NCI-H1694 treated with DMSO at 0.1 percent for 48 hours (cell line): ENCODE measurements around the gene SCARB1.

Experiments
- DNase-seq: peaks from one replicate; lab custom pipeline; 2025; lab: John Stamatoyannopoulos, UW

SCARB1 gene

DNA sequence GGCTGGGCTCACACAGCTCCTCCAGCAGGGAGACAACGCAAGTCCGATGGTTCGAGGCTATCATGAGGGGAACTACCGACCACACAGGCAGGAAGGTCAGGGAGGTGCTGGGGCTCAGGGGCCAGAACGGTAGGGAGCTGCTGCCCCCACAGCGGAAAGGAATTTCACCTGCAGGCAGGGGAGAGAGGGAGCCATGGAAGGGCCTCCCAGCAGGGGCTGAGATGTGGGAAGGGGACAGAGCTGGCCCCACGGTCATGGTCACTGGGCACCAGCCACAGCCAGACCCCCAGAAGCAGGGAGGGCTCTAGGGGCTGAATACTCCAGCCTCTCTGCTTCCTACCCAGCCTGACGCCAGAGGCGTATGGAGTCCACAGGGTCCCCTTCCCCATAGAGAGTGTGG is 103.1 kb downstream of the SCARB1 start:
- no peak for DNase-seq

DNA sequence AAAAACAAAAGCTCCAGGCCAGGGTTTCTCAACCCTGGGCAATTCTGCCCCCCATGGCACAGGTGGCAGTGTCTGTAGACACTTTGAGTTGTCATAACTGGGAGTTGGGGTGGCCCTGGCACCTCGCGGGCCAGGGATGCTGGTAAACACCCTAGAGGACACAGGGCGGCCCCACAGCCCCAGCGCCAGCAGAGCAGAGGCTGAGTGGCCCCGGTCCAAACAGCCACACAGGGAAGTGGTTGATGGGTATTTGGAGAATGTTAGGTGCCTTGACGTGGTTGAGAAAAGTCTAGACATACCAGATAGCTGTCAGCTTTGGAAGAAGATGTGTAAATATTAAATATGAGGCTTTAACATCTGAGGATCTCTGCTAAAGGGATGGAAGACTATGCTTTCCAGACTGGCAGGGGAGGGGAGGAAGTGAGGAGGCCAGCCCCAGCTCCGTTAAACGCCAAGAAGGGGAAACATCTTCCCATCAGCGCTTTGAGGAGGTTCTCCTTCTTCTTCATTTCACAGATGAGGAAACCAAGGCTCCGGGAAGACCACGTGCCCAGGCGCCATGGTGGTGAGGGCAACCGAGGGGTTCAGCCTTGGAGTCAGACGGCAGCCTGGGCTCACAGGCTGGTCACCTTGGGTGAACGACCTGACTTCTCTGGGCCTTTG is 103.7 kb downstream of the SCARB1 start:
- DNase-seq = no peak

DNA sequence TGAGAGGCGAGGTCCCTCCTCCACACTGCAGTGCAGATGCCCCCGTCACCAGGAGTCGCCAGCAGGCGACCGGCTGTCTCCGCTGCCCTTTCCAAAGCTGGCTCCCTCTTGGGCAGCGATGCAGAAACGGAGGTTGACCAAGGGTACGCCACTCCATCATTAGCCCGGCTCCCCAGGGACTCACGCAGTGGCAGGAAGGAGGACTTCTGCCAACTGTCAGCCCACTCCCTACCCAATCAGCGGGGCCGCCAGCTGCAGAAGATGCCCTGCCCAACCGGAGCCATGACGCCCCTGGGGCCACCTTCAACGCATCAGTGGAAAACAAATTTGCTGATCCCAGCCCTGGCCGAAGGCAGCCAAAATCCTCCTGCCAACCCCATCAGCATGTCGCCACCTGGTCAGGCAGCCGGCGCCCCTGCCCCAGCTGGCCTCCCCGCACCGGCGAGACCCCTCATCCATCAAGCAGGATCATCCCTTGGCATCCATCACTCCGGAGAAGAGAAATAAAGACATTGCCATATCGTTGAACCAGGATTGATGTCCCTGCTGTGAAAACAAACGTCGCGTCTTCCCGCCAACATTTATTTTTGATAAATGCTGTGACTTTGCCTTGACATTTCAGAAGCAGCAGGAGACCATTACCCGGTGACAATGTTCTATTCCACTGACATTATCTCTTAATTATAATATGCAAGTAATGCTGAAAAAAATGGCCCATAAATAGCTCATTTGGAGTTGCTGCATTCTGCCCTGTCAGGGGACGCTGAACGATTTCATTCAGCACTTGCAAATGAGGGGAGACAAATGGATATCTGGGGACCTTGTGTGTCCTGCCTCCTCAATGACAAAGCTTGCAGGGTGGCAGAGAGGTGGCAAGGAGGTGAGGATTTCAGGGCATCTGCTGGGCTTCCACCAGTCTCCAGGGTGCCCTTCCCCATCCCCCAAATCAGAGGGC is 105.1 kb downstream of the SCARB1 start:
- peak; percentile 94 for DNase-seq

DNA sequence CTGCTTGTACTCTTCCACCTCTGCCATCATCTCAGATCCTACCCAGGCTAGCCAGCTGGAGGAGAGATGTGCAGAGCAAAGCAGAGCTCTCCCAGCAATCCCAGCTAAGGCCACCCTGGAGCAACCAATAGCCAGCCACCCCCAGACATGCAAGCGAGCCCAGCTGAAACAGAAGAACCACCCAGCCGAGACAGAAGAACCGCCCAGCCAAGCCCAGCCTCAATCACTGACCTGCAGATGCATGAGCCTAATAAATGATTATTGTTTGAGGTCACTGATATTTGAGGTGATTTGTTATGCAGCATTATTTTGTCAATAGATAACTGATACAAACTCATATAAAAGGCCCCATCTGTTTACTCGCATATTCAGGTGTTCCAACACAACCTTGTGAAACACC is 106.3 kb downstream of the SCARB1 start:
- no peak for DNase-seq

DNA sequence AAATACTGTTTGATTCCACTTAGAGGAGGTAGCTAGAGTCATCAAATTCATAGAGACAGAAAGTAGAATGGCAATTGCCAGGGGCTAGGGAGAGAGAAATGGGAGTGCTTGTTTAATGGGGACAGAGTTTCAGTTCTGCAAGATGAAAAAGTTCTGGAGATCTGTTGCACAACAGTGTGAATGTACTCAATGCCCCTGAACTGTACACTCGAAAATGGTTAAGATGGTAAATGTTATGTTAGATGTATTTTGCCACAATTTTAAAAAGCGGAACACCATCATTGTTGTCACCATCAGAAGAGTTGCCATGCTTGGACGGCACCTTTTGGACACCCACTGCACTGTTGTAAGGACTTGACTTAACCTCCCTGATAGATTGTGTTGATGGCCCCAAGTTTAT is 106.9 kb downstream of the SCARB1 start:
- no peak for DNase-seq

DNA sequence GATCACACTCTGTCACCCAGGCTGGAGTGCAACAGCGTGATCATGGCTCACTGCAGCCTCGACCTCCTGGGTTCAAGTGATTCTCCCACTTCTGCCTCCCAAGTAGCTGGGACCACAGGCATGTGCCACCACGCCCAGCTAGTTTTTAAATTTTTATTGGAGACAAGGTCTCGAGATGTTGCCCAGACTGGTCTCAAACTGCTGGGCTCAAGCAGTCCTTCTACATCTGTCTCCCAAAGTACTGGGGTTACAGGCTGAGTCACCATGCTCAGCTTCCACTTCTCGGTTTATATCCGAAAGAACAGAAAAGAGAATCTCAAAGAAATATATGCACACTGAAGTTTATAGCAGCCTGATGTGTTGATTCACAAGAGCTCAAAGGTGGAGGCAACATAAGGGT is 107.5 kb downstream of the SCARB1 start:
- DNase-seq = no peak

DNA sequence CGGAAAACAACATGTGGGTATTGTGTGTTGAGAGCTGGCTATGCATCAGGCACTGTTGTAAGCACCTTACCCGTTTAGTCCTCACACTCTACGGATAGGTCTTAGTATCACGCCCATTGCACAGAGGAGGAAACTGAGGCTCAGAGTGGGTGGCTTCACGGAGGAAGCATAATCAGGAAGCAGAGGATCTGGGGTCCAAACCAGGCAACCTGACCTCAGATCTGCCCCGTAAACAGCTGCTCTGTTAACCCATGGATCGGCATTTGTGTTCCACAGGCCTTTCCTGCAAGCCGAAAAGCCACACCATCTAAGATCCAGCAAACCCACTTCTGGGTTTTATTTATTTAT is 107.9 kb downstream of the SCARB1 start:
- no peak for DNase-seq

DNA sequence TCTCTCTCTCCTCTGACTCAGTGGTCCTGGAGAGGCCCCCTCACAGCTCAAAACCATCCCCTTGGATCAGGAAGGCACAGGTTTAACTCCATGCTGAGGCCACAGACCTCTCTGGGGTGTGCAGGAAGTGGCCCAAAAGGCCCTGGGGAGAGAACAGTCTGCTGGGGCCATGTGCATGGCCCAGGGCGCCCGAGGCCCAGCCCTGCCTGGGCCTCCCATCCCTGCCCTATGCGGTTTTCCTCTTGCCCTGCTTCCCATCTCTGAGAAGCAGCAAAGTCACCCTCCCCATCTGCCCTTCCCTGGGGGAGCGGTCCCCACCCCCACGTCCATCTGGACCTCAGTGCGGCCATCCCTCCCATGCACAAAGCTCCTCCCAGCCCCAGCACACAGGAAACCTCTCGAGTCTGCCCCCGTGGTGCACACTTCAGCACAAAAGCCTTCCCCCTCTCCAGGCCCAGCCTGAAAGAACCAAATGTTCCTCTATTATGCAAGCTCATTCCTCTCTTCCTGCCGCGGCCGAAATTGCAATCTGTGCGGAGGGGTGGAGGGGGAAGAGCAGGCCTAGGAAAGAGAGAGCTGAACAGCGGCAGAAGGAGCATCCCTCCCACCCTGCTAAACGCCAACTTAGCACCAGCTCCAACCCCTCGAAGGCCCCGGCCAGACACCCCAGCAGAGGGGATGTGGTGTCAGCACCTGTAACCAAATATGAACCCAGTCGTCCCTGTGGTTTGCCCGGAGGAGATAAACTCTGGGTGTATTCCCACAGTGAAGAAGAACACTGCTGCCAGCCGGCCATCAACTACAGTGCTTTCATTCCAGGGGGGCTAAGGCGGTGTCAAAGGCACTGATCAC is 108.5 kb downstream of the SCARB1 start:
- peak; percentile 95 for DNase-seq

DNA sequence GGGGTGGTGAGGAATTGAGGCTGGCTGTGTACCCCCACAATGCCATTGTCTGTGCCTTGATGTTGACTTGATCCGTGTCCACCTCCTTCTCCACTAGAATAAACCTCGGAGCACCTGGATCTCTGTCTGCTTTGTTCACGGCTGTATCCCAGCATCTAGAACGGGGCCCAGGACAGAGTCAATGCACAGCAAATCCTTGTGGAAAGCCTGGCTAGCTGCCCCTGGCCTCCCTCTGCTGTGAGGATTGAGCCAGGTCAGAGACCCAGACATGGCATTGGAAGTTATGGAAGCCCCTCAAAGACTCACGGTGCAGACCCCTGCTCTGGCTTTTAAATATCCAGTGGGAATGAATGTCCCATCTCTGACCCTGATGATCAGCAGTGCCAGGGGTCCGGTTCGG is 109.2 kb downstream of the SCARB1 start:
- no peak for DNase-seq

DNA sequence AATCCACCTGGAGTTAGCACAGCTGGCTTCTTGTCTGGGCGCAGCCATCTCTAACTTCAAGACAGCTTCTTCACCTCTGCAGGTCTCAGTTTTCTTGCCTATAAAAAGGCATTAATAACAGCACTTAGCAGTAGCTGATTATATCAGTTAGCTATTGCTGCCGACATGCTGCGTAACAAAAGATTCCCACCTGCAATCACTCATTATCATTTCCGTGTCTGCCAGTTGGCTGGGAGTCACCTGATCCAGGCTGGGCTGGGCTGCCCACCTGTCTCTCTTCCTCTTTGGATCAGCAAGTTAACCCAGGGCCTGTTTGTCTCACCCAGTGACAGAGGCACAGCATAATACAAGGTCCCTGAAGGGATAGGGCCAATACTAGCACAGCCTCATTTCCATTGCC is 109.7 kb downstream of the SCARB1 start:
- DNase-seq = no peak

DNA sequence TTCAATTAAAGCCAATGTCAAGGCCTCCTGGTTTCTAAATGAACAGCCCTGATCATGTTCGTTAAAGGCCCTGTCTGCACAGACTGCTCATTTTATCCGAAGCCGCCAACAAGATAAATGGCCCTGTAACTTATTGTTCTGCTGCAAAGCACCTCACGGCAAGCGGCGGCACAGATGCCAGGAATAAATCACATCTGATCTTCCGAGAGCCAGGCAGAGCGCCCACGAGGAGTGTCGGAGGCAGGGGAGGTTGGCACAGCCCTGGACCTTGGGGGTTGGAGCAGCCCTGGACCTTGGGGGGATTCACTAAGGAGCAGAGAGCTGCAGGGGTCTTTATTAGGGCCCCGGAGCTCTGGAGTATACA is 110.5 kb downstream of the SCARB1 start:
- DNase-seq = no peak

DNA sequence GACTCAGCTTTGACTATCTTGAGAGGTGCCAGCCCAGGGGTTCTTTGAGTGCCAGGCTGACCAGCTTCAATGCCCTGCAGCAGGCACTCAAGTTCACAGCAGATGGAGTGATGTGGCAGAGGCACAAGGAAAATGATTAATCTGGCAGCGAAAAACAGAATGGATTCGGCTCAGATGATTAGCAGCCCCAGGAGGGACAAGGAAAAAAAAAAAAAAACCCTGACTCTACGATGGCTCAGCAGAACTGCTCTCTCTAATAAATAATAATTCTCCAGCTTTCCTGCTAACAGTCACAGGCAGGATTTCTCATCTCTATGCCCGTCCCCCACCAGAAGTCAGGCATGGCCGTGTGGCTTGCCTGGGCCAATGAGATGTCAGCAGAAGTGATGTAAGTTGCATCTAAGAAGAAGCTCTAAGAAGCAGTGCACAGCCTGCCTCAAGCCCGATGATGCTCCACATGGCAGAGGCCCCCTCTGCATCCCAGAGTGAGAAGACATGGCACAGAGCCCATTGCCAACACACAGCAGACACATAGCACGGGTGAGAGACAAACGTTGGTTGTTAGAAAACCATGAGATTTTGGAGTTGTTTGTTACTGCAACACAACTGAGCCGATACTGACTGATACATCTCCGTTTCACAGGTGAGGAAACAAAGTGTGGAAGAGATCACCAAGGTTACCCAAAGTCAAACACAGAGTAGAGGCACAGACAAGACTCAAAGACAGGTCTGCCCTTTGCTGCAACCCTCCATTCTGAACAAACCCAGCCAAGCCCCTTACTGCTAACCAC is 111.0 kb downstream of the SCARB1 start:
- peak; percentile 55 for DNase-seq

DNA sequence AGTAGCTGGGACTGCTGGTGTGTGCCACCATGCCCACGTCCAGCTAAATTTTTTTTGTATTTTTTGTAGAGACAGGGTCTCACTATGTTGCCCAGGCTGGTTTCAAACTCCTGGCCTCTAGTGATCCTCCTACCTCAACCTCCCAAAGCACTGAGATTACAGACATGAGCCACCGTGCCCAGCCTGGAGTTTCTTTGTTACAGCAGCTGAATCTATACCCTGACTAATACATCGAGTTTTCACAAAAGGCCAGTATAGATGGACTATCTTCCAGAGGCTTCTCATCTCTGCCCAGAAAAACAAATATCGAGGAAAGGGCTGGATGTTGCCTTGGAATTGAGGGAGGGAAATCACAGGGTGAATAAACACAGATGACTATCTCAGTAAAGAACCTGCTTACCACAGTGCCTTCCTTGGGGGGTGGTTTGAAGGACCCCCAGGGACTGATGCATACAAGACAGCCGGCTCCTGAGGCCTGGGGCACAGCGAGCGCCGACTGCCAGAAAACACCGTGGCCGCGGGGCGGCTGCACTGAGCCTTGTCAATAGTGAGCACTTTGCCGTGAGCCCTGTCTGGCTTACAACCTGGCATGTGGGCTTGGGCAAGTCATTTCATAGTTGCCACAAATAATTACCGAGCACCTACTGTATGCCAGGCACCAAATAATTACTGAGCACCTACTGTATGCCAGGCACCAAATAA is 111.9 kb downstream of the SCARB1 start:
- DNase-seq = no peak

DNA sequence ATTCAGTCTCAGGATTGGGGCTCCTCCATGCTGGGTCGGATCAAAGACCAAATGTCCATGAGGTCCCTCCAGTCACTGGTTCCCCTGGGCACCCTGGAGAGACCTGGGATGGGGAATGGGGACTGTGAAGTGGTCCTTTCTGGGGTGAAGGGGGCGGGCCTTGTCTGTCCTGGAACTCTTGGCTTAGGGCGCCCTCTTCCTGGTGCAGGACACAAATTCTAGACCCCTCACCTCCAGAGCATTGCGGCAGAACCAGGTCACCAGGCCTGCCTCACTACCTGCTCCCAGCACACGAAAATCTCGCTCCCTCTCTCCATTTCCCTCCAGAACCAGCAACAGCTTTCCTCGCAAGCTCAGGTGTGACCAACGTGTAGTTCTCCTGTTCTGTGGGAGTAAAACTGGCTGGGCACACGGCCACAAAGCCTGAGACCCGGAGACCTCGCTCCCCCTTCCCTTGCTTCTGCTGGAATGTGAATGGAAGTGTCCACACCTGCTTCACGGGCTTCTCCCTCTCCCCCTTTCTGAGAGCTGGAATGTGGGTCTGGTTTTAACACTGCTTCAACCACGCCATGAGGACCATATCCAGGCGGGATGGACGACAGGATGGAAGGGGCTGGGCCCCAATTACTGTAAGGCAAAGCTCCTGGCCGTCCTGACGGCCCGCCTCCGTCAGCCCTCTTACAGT is 112.7 kb downstream of the SCARB1 start:
- DNase-seq = peak; percentile 25

DNA sequence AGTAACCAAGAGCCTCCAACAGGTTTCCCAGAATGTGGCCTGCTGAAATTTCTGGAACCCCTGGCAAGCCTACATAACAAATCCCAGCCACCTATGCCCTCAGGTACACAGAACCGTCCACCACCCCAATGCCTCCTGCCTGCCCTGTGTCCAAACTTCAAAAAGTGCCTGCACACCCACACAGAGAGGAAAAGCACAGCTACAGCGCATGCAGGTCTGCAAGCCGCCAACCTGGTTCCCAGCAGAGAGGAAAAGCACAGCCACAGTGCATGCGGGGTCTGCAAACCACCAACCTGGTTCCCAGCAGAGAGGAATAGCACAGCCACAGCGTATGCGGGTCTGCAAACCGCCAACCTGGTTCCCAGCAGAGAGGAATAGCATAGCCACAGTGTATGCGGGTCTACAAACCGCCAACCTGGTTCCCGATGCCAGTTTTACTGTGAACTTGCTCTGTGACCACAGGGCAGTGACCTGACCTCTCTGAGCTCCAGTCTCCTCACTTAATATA is 113.5 kb downstream of the SCARB1 start:
- DNase-seq = no peak

DNA sequence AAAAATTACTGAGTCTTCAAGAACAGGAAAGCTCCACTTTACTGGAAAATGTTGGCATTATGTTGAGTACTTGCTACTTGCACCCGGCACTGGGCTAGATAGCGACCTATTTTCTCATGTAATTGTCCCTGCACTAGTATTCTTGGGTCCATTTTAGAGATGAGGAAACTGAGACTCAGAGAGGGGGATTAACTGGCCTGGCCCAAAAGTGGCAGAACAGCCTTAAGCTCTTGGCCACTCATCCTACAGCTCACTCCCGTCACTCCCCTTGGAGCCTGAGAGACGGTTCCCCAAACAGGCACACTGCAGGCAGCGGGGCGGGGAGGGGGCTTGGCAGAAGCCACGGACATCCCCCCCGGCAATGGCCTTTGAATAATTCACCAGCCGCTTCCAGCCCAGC is 113.9 kb downstream of the SCARB1 start:
- DNase-seq = no peak

DNA sequence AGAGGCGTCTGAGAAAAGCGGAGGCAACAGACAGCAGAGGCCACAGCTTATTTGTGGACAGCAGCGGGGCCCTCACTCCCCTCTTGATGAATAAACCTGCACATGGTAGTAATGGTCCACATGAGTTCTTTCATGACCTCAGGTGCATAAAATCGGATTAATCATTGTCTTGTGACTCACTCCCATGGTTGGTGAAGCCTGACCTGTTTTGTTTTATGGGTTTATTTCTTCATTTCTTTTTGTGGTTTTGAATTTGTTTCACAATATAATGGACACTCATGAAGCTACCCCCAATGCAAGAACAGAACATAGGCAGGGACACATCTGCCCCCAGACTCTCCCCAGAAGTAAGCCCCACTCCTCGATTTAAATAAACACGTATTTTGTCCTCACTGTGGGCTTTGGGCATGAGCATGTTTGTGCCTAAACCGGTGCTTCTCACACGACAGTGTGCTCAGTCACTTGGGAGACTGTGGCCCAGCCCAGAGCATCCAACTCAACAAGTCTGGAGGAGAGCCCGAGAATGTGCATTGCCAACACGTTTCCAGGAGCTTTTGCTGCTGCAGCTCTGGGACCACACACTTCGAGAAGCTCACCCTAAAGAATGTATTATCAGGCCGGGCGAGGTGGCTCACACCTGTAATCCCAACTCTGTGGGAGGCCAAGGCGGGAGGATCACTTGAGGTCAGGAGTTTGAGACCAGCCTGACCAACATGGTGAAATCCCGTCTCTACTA is 116.1 kb downstream of the SCARB1 start:
- no peak for DNase-seq

DNA sequence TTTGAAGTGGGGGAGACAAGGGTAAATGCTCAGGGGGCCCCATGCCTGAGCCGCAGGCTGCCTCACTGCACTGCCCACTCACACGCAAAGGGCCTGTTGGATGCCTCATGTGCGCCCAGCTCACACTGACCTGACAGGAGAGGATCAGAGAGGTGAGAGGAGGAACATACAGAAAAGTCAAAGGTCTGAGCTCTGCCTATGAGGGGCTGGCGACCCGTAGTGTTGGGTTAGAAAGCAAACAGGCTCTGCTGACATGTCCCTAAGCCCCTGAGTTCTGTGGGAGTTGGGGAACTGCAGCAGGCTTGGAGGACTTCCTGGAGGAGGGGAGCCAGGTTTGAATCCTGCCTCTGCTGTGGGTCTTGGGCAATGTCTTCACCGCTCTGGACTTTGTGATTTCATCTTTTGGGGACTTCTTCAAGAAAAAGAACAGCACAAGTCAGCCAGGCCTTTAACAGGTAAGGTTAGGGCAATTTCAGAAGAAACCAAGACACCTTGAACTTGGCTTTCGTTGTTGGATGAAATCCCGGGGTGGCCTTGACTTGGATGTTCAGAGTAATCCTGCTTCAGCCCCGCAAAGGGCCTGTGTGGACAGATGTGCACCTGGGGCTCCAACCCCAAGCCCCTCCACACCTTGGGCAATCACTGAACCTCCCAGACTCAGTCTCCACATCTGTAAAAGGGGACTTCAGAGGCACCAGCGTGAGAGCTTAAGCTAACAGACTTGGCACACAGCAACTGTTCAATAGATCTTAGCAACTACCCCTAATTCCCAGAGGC is 116.8 kb downstream of the SCARB1 start:
- no peak for DNase-seq
